ENCODE results near the gene TRABD2A. TPM values are rescaled to one million over a fixed set of nuclear protein-coding genes. Genes with fewer than 3 reads are reported as not detected.
"Not testable (repeated sequence)": the region's sequence is repeated elsewhere in the genome, so short reads cannot be mapped to it uniquely, and the experiment has no call there.

TRABD2A gene
- total and polyA plus RNA-seq, 4 donors = 0.26 to 10.3 (median 0.55) TPM

GRCh38 chr2:84878459-84878858 is 2.4 kb downstream of the TRABD2A start:
- WGBS = 31% methylated on average over 1 of the region's 1 CpG
- Histone ChIP-seq H3K4me1 (ENCODE audit: control insufficient read depth in 4 of 4, insufficient read depth in 4 of 4, low read length in 3 of 4) (peaks cover 8 to 28% (median 25%) of the 10 kb centered on the region in 4 donors), H3K27me3 (ENCODE audit: control insufficient read depth in 4 of 4, insufficient read depth in 4 of 4, low read length in 3 of 4) (no peaks in the 10 kb centered on the region), H3K9ac (ENCODE audit: low read depth in 1 of 2, low read length in 2 of 2) (no peak overlapping the region), H3K27ac (ENCODE audit: low read depth in 1 of 2, low read length in 2 of 2) (no peak overlapping the region), H3K9me3 (ENCODE audit: control insufficient read depth in 4 of 4, low read length in 3 of 4) (no peaks in the 10 kb centered on the region), H3K36me3 (ENCODE audit: control insufficient read depth in 4 of 4, insufficient read depth in 3 of 4, low read depth in 1 of 4, low read length in 3 of 4) (no peaks in the 10 kb centered on the region), H3K4me3 (ENCODE audit: low read depth in 1 of 3, low read length in 3 of 3) (no peak overlapping the region)
- no peak for DNase-seq (ENCODE audit: low spot score)
- no peak for TF ChIP-seq MAX (IDR thresholded peaks at IDR 0.05)
- no peak for TF ChIP-seq FOXA1 (IDR thresholded peaks at IDR 0.05)
- TF ChIP-seq GABPA (IDR thresholded peaks at IDR 0.05 in 1 of 2, conservative IDR thresholded peaks at IDR 0.05 in 1 of 2) = no peak
- no peak for TF ChIP-seq HNF4G (IDR thresholded peaks at IDR 0.05)
- no peak for TF ChIP-seq SP1 (IDR thresholded peaks at IDR 0.05)
- no peak for TF ChIP-seq REST (IDR thresholded peaks at IDR 0.05)
- TF ChIP-seq EGR1 (IDR thresholded peaks at IDR 0.05; ENCODE audit: low read depth in 2 of 2) = no peak
- no peak for TF ChIP-seq RAD21 (IDR thresholded peaks at IDR 0.05)
- TF ChIP-seq HNF4A (conservative IDR thresholded peaks at IDR 0.05) = no peak
- TF ChIP-seq JUND (IDR thresholded peaks at IDR 0.05) = no peak
- TF ChIP-seq FOXA2 (IDR thresholded peaks at IDR 0.05) = no peak
- no peak for TF ChIP-seq ATF3 (IDR thresholded peaks at IDR 0.05)

- Histone ChIP-seq H3K9me3 (ENCODE audit: control insufficient read depth in 4 of 4, low read length in 3 of 4) (no peaks in the 10 kb centered on the region), H3K27ac (ENCODE audit: low read depth in 1 of 2, low read length in 2 of 2) (no peak overlapping the region), H3K9ac (ENCODE audit: low read depth in 1 of 2, low read length in 2 of 2) (no peak overlapping the region), H3K27me3 (ENCODE audit: control insufficient read depth in 4 of 4, insufficient read depth in 4 of 4, low read length in 3 of 4) (no peaks in the 10 kb centered on the region), H3K4me1 (ENCODE audit: control insufficient read depth in 4 of 4, insufficient read depth in 4 of 4, low read length in 3 of 4) (peaks cover 8 to 22% (median 18%) of the 10 kb centered on the region in 4 donors), H3K4me3 (ENCODE audit: low read depth in 1 of 3, low read length in 3 of 3) (no peak overlapping the region), H3K36me3 (ENCODE audit: control insufficient read depth in 4 of 4, insufficient read depth in 3 of 4, low read depth in 1 of 4, low read length in 3 of 4) (no peaks in the 10 kb centered on the region)
- WGBS = 91% methylated on average over 3 of the region's 3 CpGs
- TF ChIP-seq FOXA1 (IDR thresholded peaks at IDR 0.05) (no peak), REST (IDR thresholded peaks at IDR 0.05) (no peak), ZBTB33 (IDR thresholded peaks at IDR 0.05) (no peak), ATF3 (IDR thresholded peaks at IDR 0.05) (no peak), YY1 (IDR thresholded peaks at IDR 0.05) (no peak), NR2F2 (IDR thresholded peaks at IDR 0.05) (no peak), HNF4G (IDR thresholded peaks at IDR 0.05) (no peak), FOXA2 (IDR thresholded peaks at IDR 0.05) (no peak)
- no peak for DNase-seq (ENCODE audit: low spot score)
Measured at GRCh38 chr2:84876369-84876768, 4.5 kb downstream of the TRABD2A start.

- 91% methylated on average over 1 of the region's 1 CpG for WGBS
- H3K4me1 ChIP-seq (ENCODE audit: control insufficient read depth in 4 of 4, insufficient read depth in 4 of 4, low read length in 3 of 4) = peaks cover 2 to 17% (median 12%) of the 10 kb centered on the region in 4 donors
Measured at GRCh38 chr2:84875619-84876018, 5.3 kb downstream of the TRABD2A start.

More at GRCh38 chr2:84875619-84876018, 5.3 kb downstream of the TRABD2A start:
- not testable (repeated sequence) for H3K9me3 ChIP-seq (ENCODE audit: control insufficient read depth in 4 of 4, low read length in 3 of 4); H3K9ac ChIP-seq (ENCODE audit: low read depth in 1 of 2, low read length in 2 of 2); H3K27ac ChIP-seq (ENCODE audit: low read depth in 1 of 2, low read length in 2 of 2); DNase-seq (ENCODE audit: low spot score); H3K27me3 ChIP-seq (ENCODE audit: control insufficient read depth in 4 of 4, insufficient read depth in 4 of 4, low read length in 3 of 4); H3K36me3 ChIP-seq (ENCODE audit: control insufficient read depth in 4 of 4, insufficient read depth in 3 of 4, low read depth in 1 of 4, low read length in 3 of 4); H3K4me3 ChIP-seq (ENCODE audit: low read depth in 1 of 3, low read length in 3 of 3)

All from liver (tissue), 9 donors.